Effector CD4-positive, alpha-beta T cell (primary cell): ENCODE results near the gene AMTN. TPM values are rescaled to one million over a fixed set of nuclear protein-coding genes. Genes with fewer than 3 reads are reported as not detected.
"Not testable (repeated sequence)": the region's sequence is repeated elsewhere in the genome, so short reads cannot be mapped to it uniquely, and the experiment has no call there.

Experiments used
- DNase-seq: peaks from one replicate; pipeline ENCODE4 v3.0.0-alpha.2; 2020
- total RNA-seq: gene quantifications from one replicate; lab custom pipeline; 2026; lab: John Stamatoyannopoulos, UW

The AMTN gene
- total RNA-seq = not detected

GRCh38 chr4:70518269-70518668, at the start of gene AMTN:
AMTN (plus strand) TSS chr4:70518569; CDS start chr4:70518778, 209 bp downstream.
- DNase-seq = no peak

GRCh38 chr4:70471897-70472296, 46.5 kb upstream of the AMTN start, which contains the start of gene MUC7:
MUC7 (plus strand) TSS chr4:70472197; CDS start chr4:70474022, 1,825 bp downstream.
- no peak for DNase-seq

- DNase-seq = no peak
Observed at GRCh38 chr4:70473679-70474078, 44.7 kb upstream of the AMTN start.

GRCh38 chr4:70488748-70489147, 29.6 kb upstream of the AMTN start:
- no peak for DNase-seq

DNA sequence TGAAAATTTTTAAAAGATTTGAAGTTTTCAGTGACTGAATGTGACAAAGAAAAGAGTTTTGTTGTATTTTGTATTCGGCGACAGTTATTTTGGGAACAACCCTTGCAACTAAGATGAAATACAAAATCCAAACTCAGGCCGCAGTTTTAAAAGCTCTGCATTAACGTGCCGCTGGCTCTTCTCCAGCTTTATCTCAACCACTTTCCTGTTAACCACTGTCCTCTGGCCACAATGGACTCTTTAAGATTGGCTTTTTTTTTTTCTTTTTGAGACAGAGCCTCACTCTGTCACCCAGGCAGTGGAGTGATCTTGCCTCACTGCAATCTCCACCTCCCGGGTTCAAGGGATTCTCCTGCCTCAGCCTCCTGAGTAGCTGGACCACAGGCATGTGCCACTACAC, 22.1 kb upstream of the AMTN start:
- DNase-seq = no peak

GRCh38 chr4:70501838-70502237, 16.5 kb upstream of the AMTN start:
- DNase-seq = not testable (repeated sequence)

DNA sequence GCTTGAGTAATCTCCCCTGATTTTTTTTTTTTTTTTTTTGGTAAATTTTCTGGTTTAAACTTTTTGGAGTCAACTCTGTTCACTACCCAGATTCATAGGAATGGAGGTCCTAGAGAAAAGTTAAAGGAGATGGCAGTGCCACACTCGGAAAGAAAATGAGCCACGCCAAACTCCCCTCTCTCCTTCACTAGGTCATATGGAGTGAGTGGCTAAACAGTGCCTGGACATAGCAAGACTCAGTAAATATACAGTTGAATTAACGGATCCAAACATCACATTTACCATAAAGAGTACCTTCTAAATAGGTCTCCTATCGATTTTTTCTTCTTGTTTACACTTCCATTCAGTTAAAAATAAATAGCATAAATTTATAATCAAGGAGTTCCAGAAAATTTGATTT, 13.6 kb upstream of the AMTN start:
- DNase-seq = no peak

- peak; percentile 29 for DNase-seq
Observed at GRCh38 chr4:70505151-70505748, 13.1 kb upstream of the AMTN start.

DNA sequence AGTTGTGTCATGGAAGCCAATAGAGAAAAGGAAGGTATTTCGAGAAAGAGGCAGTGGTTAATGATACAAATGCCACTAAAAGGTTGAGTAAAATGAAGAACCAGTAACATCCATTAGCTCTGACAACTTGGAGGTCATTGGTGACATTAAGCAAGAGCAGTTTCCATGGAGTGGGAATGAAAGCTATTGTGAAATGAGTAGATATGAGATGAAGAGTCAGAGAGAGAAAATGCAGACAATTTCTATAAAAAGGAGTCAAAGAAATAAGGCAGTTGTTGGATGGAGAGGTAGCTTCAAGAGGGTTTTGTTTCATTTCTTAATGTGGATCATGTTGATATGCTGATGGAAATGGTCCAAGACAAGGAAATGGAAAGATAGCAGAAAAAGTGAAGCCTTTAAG, 9.6 kb upstream of the AMTN start:
- no peak for DNase-seq

DNA sequence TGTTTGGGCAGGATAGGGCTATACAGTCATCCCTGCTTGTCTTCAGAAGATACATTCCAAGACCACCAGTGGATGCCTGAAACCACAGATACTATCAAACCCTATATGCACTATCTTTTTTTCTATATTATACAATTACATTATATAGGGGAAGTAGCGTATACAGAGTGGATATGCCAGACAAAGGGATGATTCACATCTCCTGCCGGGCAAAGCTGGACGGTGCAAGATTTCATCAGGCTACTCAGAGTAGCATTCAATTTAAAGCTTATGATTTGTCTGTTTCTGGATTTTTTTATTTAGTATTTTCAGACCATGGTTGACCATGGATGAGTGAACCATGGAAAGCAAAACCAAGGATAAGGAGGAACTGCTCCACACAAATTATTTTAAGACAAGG, 7.0 kb upstream of the AMTN start:
- no peak for DNase-seq

GRCh38 chr4:70515367-70516250, 2.8 kb upstream of the AMTN start:
- DNase-seq = no peak

DNA sequence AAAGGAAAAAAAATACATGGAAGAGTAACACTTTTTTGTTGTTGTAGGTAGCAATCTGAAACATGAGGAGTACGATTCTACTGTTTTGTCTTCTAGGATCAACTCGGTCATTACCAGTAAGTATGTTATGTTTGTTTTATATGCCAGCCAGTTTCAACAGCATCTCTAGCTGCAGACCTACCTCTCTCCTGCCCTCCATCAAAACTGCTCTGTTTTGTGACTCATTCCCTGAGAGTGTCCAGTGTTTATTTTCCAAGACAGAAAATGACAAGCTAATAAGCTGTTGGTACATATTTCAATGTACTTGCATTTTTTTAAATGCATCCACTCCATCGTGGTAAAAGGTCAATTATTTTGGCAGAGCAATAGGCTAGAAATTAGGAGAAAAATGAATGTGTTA, 347 bp downstream of the AMTN start:
- DNase-seq = no peak

DNA sequence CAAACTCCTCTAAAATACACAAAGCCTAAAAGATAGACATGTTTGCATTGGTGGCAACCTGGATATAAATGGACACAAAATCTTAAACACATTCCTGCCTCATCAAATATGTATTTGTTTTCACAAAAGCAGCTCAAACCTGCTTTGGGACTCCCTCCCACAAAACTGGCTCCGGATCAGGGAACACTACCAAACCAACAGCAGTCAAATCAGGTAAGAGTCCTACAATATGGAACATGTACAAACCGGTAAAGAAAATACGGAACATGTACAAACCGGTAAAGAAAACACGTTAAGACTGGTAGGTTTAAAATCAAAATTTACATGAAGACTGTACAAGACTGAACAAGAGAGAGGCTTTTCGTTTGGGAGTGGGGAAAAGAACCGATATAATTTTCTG, 4.3 kb downstream of the AMTN start:
- DNase-seq = no peak

- no peak for DNase-seq
Observed at GRCh38 chr4:70530997-70531396, 12.6 kb downstream of the AMTN start.

DNA sequence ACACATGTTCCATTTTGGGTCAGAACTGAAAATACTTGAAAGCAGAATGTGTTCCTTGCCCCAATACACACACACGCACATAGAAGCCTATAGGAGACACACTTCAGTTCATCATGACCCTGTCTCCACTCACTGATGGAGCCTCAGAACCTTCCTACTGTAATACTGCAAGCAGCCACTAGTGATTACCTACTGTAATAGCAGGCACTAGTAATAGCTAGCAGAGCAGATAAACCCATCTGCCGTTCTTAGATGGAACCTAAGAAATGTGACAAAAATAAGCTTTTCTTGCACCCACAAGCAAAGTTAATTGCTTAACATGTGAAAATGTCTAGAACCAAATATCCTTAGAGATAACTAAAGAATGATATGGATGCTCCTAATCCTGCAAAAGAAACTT, 13.6 kb downstream of the AMTN start:
- DNase-seq = no peak

GRCh38 chr4:70533211-70533610, 14.8 kb downstream of the AMTN start:
- no peak for DNase-seq

- no peak for DNase-seq
Observed at GRCh38 chr4:70533791-70534190, 15.4 kb downstream of the AMTN start.

- not testable (repeated sequence) for DNase-seq
Observed at GRCh38 chr4:70534886-70535285, 16.5 kb downstream of the AMTN start.

- DNase-seq = no peak
Observed at GRCh38 chr4:70538869-70539268, 20.5 kb downstream of the AMTN start.

GRCh38 chr4:70544279-70544868, 26.0 kb downstream of the AMTN start:
- DNase-seq = no peak

- DNase-seq = no peak
Observed at GRCh38 chr4:70556856-70557255, 38.5 kb downstream of the AMTN start.

DNA sequence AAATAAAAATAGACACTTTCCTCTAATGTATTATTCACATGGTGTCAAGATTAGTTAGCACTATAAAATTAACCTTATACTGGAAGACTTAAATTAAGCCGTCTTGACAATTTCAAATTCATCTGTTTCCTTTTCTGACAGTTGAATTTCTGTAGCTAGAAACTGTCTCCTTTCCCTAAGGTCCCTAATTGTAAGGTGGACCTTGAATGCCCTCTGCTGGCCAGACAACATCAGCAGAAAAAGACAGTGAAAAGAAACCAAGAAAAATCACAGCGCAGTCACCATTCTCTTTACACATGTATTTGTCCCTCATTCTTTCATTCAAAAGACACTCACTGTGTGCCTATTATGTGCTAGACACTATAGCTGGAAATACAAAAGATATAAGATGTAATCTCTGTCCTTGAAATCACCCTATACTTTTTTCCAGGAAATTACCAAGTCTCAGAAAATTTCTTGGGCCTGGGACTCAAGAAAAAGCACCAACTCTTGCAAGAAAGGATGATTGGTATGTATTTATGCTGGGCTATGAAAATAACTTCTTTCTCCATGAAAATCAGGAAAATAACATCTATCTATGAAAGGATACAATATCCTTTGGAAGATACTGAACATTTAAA, 41.0 kb downstream of the AMTN start:
- DNase-seq = peak; percentile 18

GRCh38 chr4:70559924-70560323, 41.6 kb downstream of the AMTN start:
- DNase-seq = no peak
